Stimulated activated CD4-positive, alpha-beta T cell treated with anti-CD3 and anti-CD28 coated beads, Interleukin-15, amount 100 ng/mL, for 48 hours (primary cell): Measurements from ENCODE around the gene MYO9A.
"Not testable (repeated sequence)": the region's sequence is repeated elsewhere in the genome, so short reads cannot be mapped to it uniquely, and the experiment has no call there.

Experiments
- DNase-seq, 2 donors: peaks; one replicate each; pipeline ENCODE4 v3.0.0-alpha.2; 2020; ENCODE audit warnings: low read depth in 2 of 2

Gene MYO9A

GRCh38 chr15:71945012-71945411 lies 172.9 kb downstream of the MYO9A start:
- DNase-seq: no peak

DNA sequence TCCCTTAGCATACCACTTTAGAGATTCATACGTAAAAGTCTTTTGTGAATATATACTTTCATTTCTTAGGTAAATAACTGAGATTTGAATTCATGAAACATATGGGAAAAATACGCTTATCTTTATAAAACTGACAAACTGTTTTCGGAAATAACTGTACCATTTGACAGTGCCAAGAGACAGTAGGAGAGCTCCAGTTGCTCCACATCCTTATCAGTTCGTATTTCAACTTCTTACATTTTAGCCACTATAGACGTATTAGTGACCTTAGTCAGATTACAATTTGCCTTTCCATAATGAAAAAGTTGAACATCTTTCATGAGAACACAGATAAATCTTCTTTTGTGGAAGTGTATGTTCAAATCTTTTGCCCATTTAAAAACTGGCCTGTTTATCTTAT lies 174.1 kb downstream of the MYO9A start:
- DNase-seq: no peak

GRCh38 chr15:71939981-71940588 lies 177.9 kb downstream of the MYO9A start:
- no peak for DNase-seq

- DNase-seq: no peak
Observed at GRCh38 chr15:71937650-71938311, 180.2 kb downstream of the MYO9A start.

GRCh38 chr15:71934446-71934845 lies 183.5 kb downstream of the MYO9A start:
- no peak for DNase-seq

DNA sequence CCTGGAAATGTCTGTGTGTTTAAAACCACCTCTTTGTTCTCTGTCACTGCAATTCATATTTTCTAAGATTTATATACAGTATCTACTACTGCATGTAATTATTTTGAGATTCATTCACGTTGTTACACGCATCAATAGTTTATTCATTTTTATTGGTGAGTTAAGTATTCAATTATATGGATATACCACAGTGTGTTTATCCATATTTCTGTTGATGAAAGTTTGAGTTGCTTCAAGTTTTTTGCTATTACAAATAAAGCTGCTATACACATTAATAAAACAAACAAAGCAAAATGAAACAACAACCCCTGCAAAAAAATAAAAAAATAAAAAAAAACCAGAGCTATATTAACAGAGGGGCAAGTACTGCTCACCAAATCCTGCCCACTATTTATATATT lies 185.3 kb downstream of the MYO9A start:
- DNase-seq: no peak

GRCh38 chr15:71931261-71931660 lies 186.7 kb downstream of the MYO9A start:
- DNase-seq: no peak

- no peak for DNase-seq
Observed at GRCh38 chr15:71925145-71925544, 192.8 kb downstream of the MYO9A start.

GRCh38 chr15:71921191-71921590 lies 196.8 kb downstream of the MYO9A start:
- no peak for DNase-seq

GRCh38 chr15:71920573-71920972 lies 197.4 kb downstream of the MYO9A start:
- DNase-seq: no peak

GRCh38 chr15:71916834-71917233 lies 201.1 kb downstream of the MYO9A start:
- DNase-seq: no peak

DNA sequence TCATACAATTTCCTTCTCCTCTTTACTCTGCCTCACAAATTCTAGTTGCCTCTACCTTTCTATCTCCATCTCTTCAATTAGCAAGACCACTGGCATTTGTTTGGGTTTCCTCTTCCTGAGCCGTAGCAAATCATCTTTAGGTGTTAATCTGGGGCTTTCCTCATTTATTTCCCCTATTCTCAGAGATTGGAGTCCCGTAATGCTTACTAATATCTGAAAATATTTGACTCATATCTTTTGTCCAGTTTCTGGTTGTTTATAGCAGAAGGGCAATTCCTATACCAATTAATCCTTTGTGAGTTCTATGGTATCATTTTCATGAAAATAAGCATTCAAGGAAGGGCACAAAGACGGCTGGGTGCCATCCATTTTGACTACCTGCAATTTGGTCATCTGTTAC lies 203.9 kb downstream of the MYO9A start:
- no peak for DNase-seq

DNA sequence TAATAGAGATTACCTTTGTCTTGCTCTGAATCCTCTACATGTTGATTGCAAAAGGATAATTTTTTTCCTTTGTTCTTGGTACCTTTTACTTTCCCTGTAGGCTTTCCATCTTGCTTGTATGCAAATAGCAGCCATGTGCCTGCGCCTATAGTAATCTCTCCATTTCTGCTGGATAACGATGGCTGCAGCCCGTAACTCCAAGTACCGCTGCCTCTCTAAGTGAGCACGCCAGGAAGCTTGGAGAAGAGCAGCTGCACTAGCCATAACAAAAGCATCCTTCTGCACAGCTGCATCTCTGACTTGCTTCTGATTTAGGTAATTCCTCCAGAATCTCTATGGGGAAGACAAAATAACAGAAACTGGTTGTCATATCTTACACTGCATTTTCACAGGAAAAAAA lies 218.3 kb downstream of the MYO9A start:
- no peak for DNase-seq

DNA sequence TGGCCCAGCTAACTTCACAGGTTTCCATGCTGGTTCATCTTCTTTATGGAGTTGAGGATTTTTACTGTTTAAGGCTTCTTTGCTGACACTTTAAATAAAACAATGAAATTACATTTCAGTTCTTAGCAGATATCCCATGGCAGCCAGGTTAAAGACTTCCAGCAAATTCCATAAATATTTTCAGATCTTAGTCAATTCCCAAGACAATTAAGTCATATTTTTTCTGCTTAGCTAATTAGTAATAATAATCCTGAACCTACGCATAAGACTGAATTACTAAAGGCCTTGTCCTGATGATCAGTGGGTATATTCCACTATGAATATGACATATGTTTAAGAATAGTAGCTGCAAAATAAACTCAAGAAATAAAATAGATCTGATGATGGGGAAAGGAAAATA lies 224.3 kb downstream of the MYO9A start:
- no peak for DNase-seq

GRCh38 chr15:71892335-71892734 lies 225.6 kb downstream of the MYO9A start:
- no peak for DNase-seq

DNA sequence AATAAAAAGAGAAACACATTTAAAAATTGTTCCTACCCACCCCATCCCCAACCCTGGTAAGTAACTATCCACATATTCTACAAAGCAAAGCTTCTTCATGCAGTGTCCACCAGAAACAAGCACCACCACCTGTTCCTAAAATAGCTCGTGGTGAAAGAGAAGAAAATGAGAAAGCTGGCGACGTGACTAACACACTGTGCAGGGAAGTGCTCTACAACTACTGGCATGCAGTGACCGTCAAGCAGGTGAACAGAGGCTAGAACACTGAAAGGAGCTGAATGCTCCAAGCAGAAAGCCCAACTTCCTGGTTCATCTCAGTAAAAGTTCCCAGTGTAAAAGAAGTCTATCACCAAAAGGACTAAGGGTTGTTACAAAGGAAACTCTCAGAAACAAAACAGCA lies 226.9 kb downstream of the MYO9A start:
- no peak for DNase-seq

DNA sequence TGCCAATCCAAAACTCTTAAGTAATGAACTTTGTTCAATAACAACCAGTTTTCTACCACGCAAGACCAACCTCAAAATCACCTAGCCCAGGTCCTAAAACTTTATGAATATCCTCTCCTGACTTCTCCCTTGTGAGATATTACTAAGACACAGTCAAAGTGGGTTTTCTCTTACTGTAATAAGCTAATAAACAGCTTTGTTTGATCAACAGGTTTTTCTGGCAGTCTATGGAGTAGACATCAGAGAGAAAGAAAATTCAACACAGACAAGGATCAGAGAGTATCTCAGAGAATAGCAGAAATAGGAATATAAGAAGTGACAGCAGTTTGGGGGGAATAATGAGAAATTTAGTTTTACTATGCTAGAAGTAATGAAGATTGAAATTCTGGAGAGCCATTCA lies 228.0 kb downstream of the MYO9A start:
- DNase-seq: no peak

- no peak for DNase-seq
Observed at GRCh38 chr15:71889385-71889784, 228.6 kb downstream of the MYO9A start.

DNA sequence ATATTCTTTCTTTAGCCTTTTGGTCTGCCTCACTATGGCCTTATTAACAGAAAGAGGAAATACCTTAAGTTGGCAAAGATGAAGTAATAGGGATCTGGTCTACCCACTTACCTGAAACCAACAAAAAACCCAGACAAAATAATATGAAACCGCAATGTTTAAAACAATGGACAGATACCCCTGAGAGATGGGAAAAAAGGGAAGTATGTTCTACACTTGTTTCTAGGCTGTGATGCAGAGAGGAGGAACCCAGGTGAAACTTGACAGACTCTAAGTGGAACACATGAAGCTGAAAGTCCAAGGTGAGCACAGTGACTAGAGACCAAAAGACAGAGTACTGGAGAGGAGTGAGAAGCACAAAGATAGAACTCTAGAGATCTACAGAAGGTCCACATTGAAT lies 229.2 kb downstream of the MYO9A start:
- no peak for DNase-seq

- DNase-seq: no peak
Observed at GRCh38 chr15:71885390-71885789, 232.6 kb downstream of the MYO9A start.

DNA sequence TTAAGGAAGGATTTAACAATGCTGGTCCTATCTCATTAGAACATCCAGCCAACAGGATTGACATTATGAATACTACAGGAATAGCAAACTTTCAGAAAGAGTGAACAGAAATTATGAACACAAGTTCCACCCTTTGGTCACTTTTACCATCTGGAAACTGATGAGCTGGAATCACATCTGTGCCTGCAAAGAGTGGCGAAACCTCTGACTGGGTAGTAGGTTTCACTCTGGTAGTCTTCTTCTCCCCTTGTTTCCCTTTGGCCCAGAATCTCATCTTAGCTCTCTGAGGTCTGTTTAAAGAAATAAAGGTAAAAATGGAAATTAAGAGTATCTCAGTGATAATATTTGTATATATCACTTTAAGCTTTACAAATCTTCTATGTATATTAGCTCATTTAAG lies 234.5 kb downstream of the MYO9A start:
- no peak for DNase-seq

GRCh38 chr15:71880276-71880675 lies 237.7 kb downstream of the MYO9A start:
- no peak for DNase-seq

- DNase-seq: no peak
Observed at GRCh38 chr15:71874245-71874644, 243.7 kb downstream of the MYO9A start.

- not testable (repeated sequence) for DNase-seq
Observed at GRCh38 chr15:71858232-71858631, 259.7 kb downstream of the MYO9A start.
